ENCODE results near the gene CACNB1.

GRCh38 chr17:39150104-39150634 is 47.3 kb downstream of the CACNB1 start:
- no peak for TF ChIP-seq CTCF (IDR thresholded peaks at IDR 0.05)
- TF ChIP-seq POLR2A (IDR thresholded peaks at IDR 0.05) = no peak
- TF ChIP-seq EP300 (IDR thresholded peaks at IDR 0.05) = no peak
- no peak for TF ChIP-seq POLR2AphosphoS5 (IDR thresholded peaks at IDR 0.05)
